Breast epithelium (tissue), 4 donors: ENCODE data around the gene VPS72. TPM values are rescaled to one million over a fixed set of nuclear protein-coding genes. Genes with fewer than 3 reads are reported as not detected.

ENCODE experiments used
- DNase-seq, 2 donors: peaks; one replicate each; pipeline ENCODE4 v3.0.0-alpha.2; 2019; ENCODE audit warnings: low spot score in 2 of 2
- H3K27ac ChIP-seq, 2 donors: fragments of 200-600 bp; sonication (generic) in 1 of 2; one replicate each; pipeline ENCODE4 v1.5.1; 2016 to 2019; ENCODE audit warnings: mild to moderate bottlenecking in 1 of 2
- H3K27me3 ChIP-seq, 2 donors: fragments of 200-600 bp; sonication (generic) in 1 of 2; one replicate each; pipeline versions ENCODE4 v1.5.1 to v1.6.0; 2017 to 2019; ENCODE audit warnings: control low read depth in 1 of 2, mild to moderate bottlenecking in 1 of 2
- H3K36me3 ChIP-seq: fragments of 200-600 bp; one replicate; pipeline ENCODE4 v1.5.1; 2019
- H3K4me1 ChIP-seq, 2 donors: fragments of 200-600 bp; sonication (generic); one replicate each; pipeline ENCODE4 v1.5.1; 2016 to 2019; ENCODE audit warnings: control low read depth in 1 of 2
- H3K4me3 ChIP-seq, 3 donors: fragments of 200-600 bp; sonication (generic); 1 replicate in 2 of 3; 2 replicates in 1 of 3; pipeline ENCODE4 v1.5.1; 2016 to 2019; ENCODE audit warnings: mild to moderate bottlenecking in 3 of 3, moderate library complexity in 2 of 3
- H3K9me3 ChIP-seq, 2 donors: fragments of 200-600 bp; sonication (generic) in 1 of 2; one replicate each; pipeline ENCODE4 v1.5.1; 2016 to 2019; ENCODE audit warnings: control low read depth in 1 of 2
- POLR2A ChIP-seq: fragments of 450-650 bp; IDR thresholded peaks from one replicate; pipeline ENCODE4 v1.6.1; 2016; ENCODE audit warnings: antibody characterized with exemption, mild to moderate bottlenecking, moderate library complexity
- POLR2AphosphoS5 ChIP-seq, 3 donors: sonication (generic); formaldehyde crosslinking; IDR thresholded peaks; one replicate each; pipeline ENCODE4 v1.6.1; 2017; ENCODE audit warnings: antibody characterized with exemption in 3 of 3
- intact Hi-C: fragments of 100-400 bp; cut with DNase I; formaldehyde crosslinking; loops from one replicate; pipeline ENCODE4 v1.15.1; 2023; ENCODE audit warnings: low total_unique reads
- total RNA-seq, 3 donors: library from RNA; depleted of rRNA; stranded (reverse); fragments of >200 nt; gene quantifications; one replicate each; pipeline ENCODE4 v1.1.0, GENCODE V29; 2016
- TF ChIP-seq, protein P1 (sequence below), 3 donors: fragments of 450-650 bp; IDR thresholded peaks; one replicate each; pipeline ENCODE4 v1.5.1; 2016 to 2017; ENCODE audit warnings: antibody characterized with exemption in 3 of 3, mild to moderate bottlenecking in 3 of 3, moderate library complexity in 3 of 3

The VPS72 gene
- total RNA-seq, 3 donors from 2014 or later, result 34.6 to 49.0 (median 34.7) TPM

DNA sequence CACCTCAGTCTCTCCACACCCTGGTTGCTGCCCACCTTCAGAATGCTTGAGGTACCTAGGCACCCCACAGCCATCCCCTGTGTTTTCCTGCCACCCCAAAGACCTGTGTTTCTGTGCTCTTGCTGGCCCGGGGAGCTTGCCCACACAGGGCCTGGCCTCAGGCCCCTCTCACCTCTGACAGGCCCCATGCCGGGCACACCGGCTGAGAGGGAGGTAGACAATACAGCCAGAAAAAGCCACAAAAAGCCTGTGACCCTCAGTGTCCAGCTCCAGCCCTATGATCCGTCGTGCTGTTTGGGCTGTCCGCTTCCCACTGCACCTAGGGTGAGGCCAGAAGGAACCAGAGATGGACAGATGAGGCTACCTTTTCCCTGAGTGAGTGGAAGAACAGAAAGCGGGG, 55.0 kb downstream of the VPS72 start:
- Histone ChIP-seq H3K4me3 (no peak overlapping the region), H3K36me3 (no peaks in the 10 kb centered on the region), H3K27me3 (no peaks in the 10 kb centered on the region), H3K4me1 (no peaks in the 10 kb centered on the region), H3K27ac (no peak overlapping the region), H3K9me3 (no peaks in the 10 kb centered on the region)
- no peak for DNase-seq
- TF ChIP-seq POLR2AphosphoS5 (IDR thresholded peaks at IDR 0.05), result no peak
- no peak for TF ChIP-seq POLR2A
- TF ChIP-seq, protein P1, sequence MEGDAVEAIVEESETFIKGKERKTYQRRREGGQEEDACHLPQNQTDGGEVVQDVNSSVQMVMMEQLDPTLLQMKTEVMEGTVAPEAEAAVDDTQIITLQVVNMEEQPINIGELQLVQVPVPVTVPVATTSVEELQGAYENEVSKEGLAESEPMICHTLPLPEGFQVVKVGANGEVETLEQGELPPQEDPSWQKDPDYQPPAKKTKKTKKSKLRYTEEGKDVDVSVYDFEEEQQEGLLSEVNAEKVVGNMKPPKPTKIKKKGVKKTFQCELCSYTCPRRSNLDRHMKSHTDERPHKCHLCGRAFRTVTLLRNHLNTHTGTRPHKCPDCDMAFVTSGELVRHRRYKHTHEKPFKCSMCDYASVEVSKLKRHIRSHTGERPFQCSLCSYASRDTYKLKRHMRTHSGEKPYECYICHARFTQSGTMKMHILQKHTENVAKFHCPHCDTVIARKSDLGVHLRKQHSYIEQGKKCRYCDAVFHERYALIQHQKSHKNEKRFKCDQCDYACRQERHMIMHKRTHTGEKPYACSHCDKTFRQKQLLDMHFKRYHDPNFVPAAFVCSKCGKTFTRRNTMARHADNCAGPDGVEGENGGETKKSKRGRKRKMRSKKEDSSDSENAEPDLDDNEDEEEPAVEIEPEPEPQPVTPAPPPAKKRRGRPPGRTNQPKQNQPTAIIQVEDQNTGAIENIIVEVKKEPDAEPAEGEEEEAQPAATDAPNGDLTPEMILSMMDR (IDR thresholded peaks at IDR 0.05), result no peak
- intact Hi-C loops, result no loop called here

DNA sequence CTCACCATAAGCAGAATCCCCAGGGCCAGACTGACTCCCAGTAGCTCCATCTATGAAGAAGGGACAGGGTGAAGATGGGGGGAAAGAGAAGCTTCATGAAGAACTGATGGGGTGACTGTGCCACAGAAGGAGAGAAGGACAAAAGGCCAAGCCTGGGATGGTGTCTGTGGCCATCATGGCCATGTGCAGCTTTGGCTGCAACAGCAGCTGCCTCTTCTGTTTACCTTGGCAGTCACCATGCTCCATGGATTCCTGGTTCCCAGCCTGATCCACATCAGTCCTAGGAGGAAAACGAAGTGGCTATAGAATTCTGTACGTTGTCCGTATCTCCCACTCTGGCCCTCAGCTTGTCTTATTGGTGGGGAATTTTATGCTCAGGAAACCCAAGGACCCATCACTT, 55.6 kb downstream of the VPS72 start:
- Histone ChIP-seq H3K4me1 (no peaks in the 10 kb centered on the region), H3K36me3 (no peaks in the 10 kb centered on the region), H3K27me3 (no peaks in the 10 kb centered on the region), H3K27ac (no peak overlapping the region), H3K9me3 (no peaks in the 10 kb centered on the region), H3K4me3 (no peak overlapping the region)
- intact Hi-C loops, result no loop called here
- DNase-seq, result no peak
- TF ChIP-seq, protein P1 (IDR thresholded peaks at IDR 0.05), result no peak
- TF ChIP-seq POLR2A, result no peak
- TF ChIP-seq POLR2AphosphoS5 (IDR thresholded peaks at IDR 0.05), result no peak

DNA sequence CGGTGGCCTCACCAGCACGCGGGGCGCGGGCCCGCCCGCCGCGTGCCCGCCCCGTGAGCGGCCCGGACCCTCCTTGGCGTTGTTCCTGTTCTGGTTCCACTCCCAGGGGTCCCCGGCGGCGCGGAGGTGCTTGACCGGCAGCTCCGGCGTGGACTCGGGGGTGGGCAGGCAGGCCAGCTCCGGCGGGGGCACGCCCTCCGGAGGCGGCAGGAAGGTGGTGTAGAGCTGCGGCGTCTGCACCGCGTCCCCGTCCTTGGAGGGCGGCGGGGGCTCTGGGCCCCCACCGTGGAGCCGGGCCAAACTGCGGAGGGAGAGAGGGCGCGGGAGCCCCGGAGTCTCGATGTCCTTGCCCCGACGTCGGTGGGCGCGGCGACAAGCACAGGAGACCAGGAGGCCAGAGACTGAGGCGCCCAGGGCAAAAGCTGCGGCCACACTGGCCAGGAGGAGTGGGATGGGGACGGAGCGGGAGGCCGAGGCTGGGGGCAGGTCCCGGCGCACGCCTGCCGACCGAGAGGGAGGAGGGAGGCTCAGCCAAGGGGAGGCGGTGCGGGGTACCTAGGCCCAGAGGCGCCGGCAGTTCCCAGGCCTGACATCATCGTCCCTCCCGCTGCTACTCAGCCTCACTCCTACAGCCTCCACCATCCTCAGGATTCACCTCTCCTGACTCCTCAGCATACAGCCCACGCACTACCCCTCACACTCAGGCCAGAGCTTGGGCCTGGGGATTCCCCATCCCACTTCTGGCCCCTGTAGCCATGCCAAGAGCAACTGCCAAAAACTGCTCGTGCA, 56.8 kb downstream of the VPS72 start:
- Histone ChIP-seq H3K4me3 (peak overlapping the region in 2 of 3 donors; percentile 51 to 71), H3K36me3 (no peaks in the 10 kb centered on the region), H3K27me3 (no peaks in the 10 kb centered on the region), H3K4me1 (no peaks in the 10 kb centered on the region), H3K9me3 (no peaks in the 10 kb centered on the region), H3K27ac (peak overlapping the region in 1 of 2 donors; percentile 77)
- TF ChIP-seq, protein P1 (IDR thresholded peaks at IDR 0.05), result no peak
- TF ChIP-seq POLR2A, result no peak
- no peak for TF ChIP-seq POLR2AphosphoS5 (IDR thresholded peaks at IDR 0.05)
- intact Hi-C loops, result no loop called here
- no peak for DNase-seq

DNA sequence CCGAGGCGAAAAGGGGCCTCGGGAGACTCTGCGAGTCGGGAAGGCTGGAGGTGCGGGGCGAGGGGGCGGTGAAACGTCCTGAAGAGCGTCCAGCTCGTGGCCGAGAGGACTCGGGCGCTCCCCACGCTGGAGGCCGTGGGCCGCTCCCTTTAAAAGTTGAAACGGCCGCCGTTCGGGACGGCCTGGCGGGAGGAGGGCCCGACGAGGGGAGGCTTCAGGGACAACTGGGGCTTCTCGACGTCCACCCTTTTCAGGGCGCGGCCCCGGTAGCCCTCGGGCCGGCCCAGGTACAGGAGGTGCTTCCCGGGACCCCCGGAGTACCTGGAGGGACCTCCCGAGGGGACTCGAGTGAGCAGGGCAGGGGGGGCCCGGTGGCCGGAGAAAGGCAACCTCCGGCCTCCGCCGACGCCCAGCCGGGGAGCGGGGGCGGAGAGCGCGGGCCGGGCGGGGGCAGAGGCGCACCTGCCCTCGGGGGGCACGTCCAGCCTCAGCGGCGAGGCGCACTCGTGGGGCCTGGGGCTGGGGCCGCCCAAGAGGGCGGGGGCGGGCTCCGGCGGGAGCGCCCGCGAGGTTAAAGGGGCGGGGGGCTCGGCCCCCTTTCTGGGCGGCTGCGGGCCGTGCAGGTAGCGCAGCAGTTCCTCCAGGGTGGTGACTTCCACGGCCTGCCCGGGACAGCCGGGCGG, 57.5 kb downstream of the VPS72 start:
- no peak for DNase-seq
- peak overlapping the region; percentile 68 to 77 for H3K27ac ChIP-seq
- peak overlapping the region; percentile 34 to 71 (median 51) for H3K4me3 ChIP-seq
- H3K27me3 ChIP-seq, result no peaks in the 10 kb centered on the region
- H3K4me1 ChIP-seq, result no peaks in the 10 kb centered on the region
- H3K9me3 ChIP-seq, result no peaks in the 10 kb centered on the region
- intact Hi-C loops, result no loop called here
- H3K36me3 ChIP-seq, result no peaks in the 10 kb centered on the region
- TF ChIP-seq, protein P1 (IDR thresholded peaks at IDR 0.05), result no peak
- TF ChIP-seq POLR2A (no peak), POLR2AphosphoS5 (IDR thresholded peaks at IDR 0.05) (no peak)
